ENCODE results near the gene ABCC5.
"Not testable (repeated sequence)": the region's sequence is repeated elsewhere in the genome, so short reads cannot be mapped to it uniquely, and the experiment has no call there.

The ABCC5 gene

DNA sequence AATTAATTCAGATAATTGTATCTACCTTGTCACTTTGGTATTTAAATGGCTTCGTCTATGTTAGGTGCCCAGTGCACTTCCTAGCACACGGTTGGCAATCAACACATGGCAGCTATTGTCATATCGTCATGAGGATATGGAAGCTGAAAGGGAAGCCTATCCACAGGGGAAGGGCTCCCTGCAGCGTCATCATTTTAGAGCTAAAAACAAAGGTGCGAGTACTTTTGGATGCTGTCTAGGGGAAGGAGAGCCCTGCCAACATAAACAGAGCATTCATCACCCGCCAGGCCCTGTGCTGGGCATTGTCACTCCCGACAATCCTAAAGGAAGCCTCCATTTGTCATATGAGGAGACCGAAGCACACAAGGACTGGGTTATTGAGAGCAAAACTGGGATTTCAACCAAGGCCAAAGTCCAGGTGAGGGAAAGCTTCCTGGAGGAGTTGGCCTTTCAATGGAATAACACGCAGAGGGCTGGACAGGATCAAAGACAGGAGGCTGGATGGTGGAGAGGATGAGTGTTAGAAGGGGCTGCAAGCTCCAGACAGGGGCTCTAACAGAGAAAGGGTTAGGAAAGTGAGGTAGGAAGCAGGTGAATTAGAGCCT is 125.0 kb downstream of the ABCC5 start:
- DNase-seq (ENCODE audit: low read depth): no peak

- no peak for DNase-seq (ENCODE audit: low read depth)
Measured at GRCh38 chr3:183885766-183886165, 131.9 kb downstream of the ABCC5 start.

DNA sequence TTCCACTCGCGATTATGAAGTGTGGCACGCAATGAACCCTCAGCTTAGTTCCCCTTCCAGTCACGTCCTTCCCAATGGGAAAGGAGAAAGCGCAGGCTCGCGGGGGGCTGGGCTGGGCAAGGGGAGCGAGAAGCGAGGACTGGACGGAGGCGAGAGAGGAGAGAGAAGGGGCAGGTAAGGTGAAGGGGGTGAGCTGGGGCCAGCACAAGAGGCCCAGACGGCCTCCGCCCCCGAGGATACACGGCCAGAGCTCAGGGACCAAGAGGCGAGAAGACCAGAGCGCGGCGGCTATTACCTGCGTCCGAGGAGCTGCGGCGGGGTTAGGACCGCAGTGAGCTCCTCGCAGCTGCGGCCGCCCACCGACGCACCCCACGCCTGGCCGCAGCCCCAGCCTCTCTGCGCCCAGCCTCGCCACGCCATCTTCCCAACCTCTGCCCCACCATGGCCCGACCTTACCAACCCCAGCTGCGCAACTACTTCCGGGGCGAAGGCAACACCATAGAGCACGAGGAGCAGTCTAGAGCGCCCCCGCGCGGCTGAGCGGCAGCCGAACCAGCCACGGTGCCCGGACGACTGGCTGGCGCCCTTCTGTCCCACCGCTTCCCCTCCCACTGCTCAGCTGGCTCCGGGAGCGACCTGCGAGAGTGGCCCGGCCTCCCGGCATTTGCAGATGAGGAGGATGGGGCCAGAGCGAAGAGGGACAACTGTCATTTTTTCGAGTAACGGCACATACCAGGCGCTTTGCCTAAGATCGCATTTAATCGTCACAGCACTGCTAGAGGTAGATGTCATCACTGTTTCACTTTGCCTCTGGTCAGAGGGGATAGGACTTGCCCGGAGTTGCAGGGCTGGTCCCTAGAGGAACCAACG is 133.0 kb downstream of the ABCC5 start, which contains the start of gene PARL:
TSS of gene PARL (minus strand) at position 454 of the 870 bp plus-strand sequence. CDS start at position 420, 34 bp downstream.
- peak; percentile 95 for DNase-seq (ENCODE audit: low read depth)

DNA sequence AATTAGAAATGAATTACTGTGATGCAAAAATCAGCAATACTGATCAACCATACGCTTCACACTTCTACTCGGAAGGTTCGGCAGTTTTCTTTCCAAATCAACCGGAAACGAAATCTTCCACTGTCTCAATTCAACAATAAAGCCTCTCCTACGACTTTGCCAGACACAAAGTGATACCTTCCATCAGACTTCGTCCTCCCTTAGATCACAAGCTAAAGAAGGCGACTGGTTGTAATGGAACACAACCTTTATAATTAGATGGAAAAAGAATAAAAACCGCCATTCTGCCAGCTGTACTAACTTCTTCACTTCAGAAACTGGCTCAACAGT is 133.6 kb downstream of the ABCC5 start:
- DNase-seq (ENCODE audit: low read depth): no peak

- no peak for DNase-seq (ENCODE audit: low read depth)
Measured at GRCh38 chr3:183883291-183884096, 134.2 kb downstream of the ABCC5 start.

GRCh38 chr3:183880121-183880520 is 137.6 kb downstream of the ABCC5 start:
- no peak for DNase-seq (ENCODE audit: low read depth)

DNA sequence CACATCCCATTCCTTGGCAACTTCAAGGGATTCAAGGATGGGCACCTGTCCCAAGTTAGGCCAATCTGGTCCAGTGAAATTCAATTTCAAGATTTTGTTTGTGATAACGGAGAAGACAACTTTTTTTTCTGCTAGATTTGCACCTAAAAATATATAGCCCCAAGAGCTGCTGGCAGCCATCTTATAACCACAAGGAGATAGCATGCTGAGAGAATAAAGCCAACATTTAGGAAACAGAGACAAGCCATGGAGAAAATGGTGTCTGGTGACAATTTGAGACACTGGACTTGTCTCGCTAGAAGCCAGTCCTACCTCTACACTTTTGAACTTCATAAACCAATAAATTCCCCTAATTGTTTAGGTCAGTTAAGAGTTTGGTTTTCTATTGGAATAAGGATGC is 138.4 kb downstream of the ABCC5 start:
- no peak for DNase-seq (ENCODE audit: low read depth)

DNA sequence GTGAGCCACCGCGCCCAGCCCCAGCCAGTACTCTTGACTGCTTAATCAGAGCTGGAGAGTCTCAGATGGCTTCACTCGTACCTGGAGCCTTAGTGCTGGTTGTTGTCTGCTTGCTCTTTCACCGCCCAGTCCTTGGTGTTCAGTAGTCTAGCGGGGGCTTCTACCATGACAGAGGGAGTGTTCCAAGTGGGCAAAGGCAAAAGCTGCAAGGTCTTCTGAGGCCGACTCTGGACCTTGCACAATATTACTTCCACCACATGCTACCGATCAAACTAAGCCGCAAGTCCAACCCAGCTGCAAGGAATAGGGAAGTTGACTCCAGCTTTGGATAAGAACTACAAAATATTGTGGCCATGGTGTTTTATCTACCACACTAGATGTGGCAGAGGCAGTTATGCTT is 139.6 kb downstream of the ABCC5 start:
- DNase-seq (ENCODE audit: low read depth): no peak

- not testable (repeated sequence) for DNase-seq (ENCODE audit: low read depth)
Measured at GRCh38 chr3:183877227-183877626, 140.5 kb downstream of the ABCC5 start.

DNA sequence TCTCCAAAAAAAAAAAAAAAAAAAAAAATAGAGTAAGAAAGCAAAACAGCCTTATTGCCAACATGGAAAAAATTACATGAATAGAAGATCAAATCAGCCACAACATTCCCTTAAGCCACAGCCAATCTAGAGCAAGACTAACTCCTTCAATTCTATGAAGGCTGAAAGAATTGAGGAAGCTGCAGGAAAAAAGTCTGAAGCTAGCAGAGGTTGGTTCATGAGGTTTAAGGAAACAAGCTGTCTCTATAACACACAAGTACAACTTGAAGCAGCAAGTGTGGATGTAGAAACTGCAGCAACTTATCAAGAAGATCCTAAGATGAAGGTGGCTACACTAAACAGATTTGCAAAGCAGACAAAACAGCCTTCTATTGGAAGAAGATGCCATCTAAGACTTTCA is 142.3 kb downstream of the ABCC5 start:
- no peak for DNase-seq (ENCODE audit: low read depth)

DNA sequence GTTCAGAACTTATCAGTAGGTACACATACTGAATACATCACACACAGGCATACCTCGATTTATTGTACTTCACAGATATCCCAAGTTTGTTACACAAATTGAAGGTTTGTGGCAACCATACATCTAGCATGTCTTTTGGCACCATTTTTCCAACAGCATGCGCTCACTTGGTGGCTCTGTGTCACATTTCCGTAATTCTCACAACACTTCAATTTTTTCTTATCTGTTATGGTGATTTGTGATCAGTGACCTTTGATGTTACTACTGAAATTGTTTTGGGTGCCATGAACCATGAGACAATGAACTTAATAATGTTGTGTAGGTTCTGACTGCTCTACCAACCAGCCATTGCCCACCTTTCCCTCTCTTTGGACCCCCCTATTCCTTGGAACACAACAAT is 143.8 kb downstream of the ABCC5 start:
- DNase-seq (ENCODE audit: low read depth): no peak

- no peak for DNase-seq (ENCODE audit: low read depth)
Measured at GRCh38 chr3:183871541-183871940, 146.1 kb downstream of the ABCC5 start.

DNA sequence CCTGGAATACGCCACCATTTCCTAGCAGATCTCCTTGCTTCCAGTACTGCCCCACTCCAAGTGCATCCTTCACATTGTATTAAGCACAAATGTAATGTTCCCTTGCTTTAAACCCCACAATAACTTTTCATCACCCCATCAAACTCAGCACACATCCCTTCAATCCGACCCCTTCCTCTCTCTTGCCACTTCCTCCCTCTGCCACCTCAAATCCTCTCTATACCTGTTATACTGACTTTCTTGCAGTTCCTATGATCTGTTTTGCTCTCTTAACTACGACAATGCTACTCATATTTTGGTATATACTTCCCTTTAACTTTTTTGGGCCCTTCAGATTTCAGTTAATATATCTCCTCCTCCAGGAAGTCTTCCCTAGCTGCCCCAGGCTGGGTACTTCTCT is 147.1 kb downstream of the ABCC5 start:
- DNase-seq (ENCODE audit: low read depth): no peak

Data from stimulated activated CD8-positive, alpha-beta memory T cell treated with anti-CD3 and anti-CD28 coated beads, Interleukin-12 subunit alpha, Interleukin-12 subunit beta, amount 100 ng/mL, for 1 hour (primary cell).